NOMO-1 (cell line): Measurements from ENCODE around the gene CRIM1.

Experiments used
- DNase-seq, 2 experiments: peaks; one replicate each; lab custom pipeline; 2025; ENCODE audit not compliant: unreplicated experiment in 2 of 2; lab: John Stamatoyannopoulos, UW

CRIM1 gene

GRCh38 chr2:36569267-36569856, 213.8 kb downstream of the CRIM1 start:
- no peak for DNase-seq

- DNase-seq, result no peak
Measured at GRCh38 chr2:36570416-36570815, 214.8 kb downstream of the CRIM1 start.

- no peak for DNase-seq
Measured at GRCh38 chr2:36572054-36572718, 216.6 kb downstream of the CRIM1 start.

- DNase-seq, result no peak
Measured at GRCh38 chr2:36572719-36573059, 217.1 kb downstream of the CRIM1 start.

GRCh38 chr2:36573165-36573564, 217.6 kb downstream of the CRIM1 start:
- DNase-seq, result no peak

GRCh38 chr2:36574560-36574959, 219.0 kb downstream of the CRIM1 start:
- DNase-seq, result no peak

- DNase-seq, result no peak
Measured at GRCh38 chr2:36577884-36578283, 222.3 kb downstream of the CRIM1 start.

GRCh38 chr2:36578343-36579296, 223.0 kb downstream of the CRIM1 start:
- no peak for DNase-seq

- DNase-seq, result no peak
Measured at GRCh38 chr2:36579297-36579664, 223.7 kb downstream of the CRIM1 start.

GRCh38 chr2:36582538-36582937, 227.0 kb downstream of the CRIM1 start:
- no peak for DNase-seq

- DNase-seq, result no peak
Measured at GRCh38 chr2:36582951-36583350, 227.4 kb downstream of the CRIM1 start.

- no peak for DNase-seq
Measured at GRCh38 chr2:36584148-36584794, 228.7 kb downstream of the CRIM1 start.

GRCh38 chr2:36586672-36587071, 231.1 kb downstream of the CRIM1 start:
- no peak for DNase-seq

GRCh38 chr2:36587101-36587500, 231.5 kb downstream of the CRIM1 start:
- no peak for DNase-seq

GRCh38 chr2:36587556-36587955, 232.0 kb downstream of the CRIM1 start:
- no peak for DNase-seq

GRCh38 chr2:36589230-36589630, 233.7 kb downstream of the CRIM1 start:
- DNase-seq, result no peak

- DNase-seq, result no peak
Measured at GRCh38 chr2:36594849-36595248, 239.3 kb downstream of the CRIM1 start.

- DNase-seq, result no peak
Measured at GRCh38 chr2:36596397-36596796, 240.8 kb downstream of the CRIM1 start.

- DNase-seq, result no peak
Measured at GRCh38 chr2:36597003-36597531, 241.5 kb downstream of the CRIM1 start.

GRCh38 chr2:36597532-36598377, 242.2 kb downstream of the CRIM1 start, which contains the start of gene FEZ2:
FEZ2 (minus strand) TSS chr2:36598168; CDS start chr2:36598142, 26 bp downstream.
- DNase-seq, result peak; percentile 50 to 73
